NCI-H1048 (cell line): ENCODE measurements around the gene KIF26B.

ENCODE experiments used
- DNase-seq: peaks from one replicate; lab custom pipeline; 2025; lab: John Stamatoyannopoulos, UW

The KIF26B gene

GRCh38 chr1:245512181-245512888 is 357.6 kb downstream of the KIF26B start:
- no peak for DNase-seq

- DNase-seq = no peak
Measured at GRCh38 chr1:245512980-245513578, 358.3 kb downstream of the KIF26B start.

GRCh38 chr1:245516284-245516759 is 361.5 kb downstream of the KIF26B start:
- no peak for DNase-seq

- no peak for DNase-seq
Measured at GRCh38 chr1:245520611-245521010, 365.8 kb downstream of the KIF26B start.

- no peak for DNase-seq
Measured at GRCh38 chr1:245526141-245526540, 371.4 kb downstream of the KIF26B start.

- no peak for DNase-seq
Measured at GRCh38 chr1:245528258-245528635, 373.5 kb downstream of the KIF26B start.

- DNase-seq = no peak
Measured at GRCh38 chr1:245530937-245531336, 376.2 kb downstream of the KIF26B start.

- no peak for DNase-seq
Measured at GRCh38 chr1:245537992-245538391, 383.2 kb downstream of the KIF26B start.

GRCh38 chr1:245538671-245539070 is 383.9 kb downstream of the KIF26B start:
- no peak for DNase-seq

GRCh38 chr1:245541369-245541768 is 386.6 kb downstream of the KIF26B start:
- no peak for DNase-seq

GRCh38 chr1:245542365-245542764 is 387.6 kb downstream of the KIF26B start:
- DNase-seq = no peak

- no peak for DNase-seq
Measured at GRCh38 chr1:245544236-245544635, 389.5 kb downstream of the KIF26B start.

- no peak for DNase-seq
Measured at GRCh38 chr1:245546875-245547274, 392.1 kb downstream of the KIF26B start.

GRCh38 chr1:245549996-245550719 is 395.4 kb downstream of the KIF26B start:
- no peak for DNase-seq

GRCh38 chr1:245550720-245551043 is 395.9 kb downstream of the KIF26B start:
- DNase-seq = no peak

- DNase-seq = no peak
Measured at GRCh38 chr1:245551536-245551935, 396.8 kb downstream of the KIF26B start.

- no peak for DNase-seq
Measured at GRCh38 chr1:245552331-245552730, 397.5 kb downstream of the KIF26B start.

- no peak for DNase-seq
Measured at GRCh38 chr1:245556057-245556456, 401.3 kb downstream of the KIF26B start.

GRCh38 chr1:245558069-245558468 is 403.3 kb downstream of the KIF26B start:
- no peak for DNase-seq

GRCh38 chr1:245560316-245560859 is 405.6 kb downstream of the KIF26B start:
- DNase-seq = no peak

- no peak for DNase-seq
Measured at GRCh38 chr1:245561665-245562234, 407.0 kb downstream of the KIF26B start.

- DNase-seq = no peak
Measured at GRCh38 chr1:245566134-245566533, 411.3 kb downstream of the KIF26B start.

GRCh38 chr1:245566952-245567351 is 412.2 kb downstream of the KIF26B start:
- no peak for DNase-seq
